Measurements from ENCODE around the gene TNFRSF4.

TNFRSF4 gene

DNA sequence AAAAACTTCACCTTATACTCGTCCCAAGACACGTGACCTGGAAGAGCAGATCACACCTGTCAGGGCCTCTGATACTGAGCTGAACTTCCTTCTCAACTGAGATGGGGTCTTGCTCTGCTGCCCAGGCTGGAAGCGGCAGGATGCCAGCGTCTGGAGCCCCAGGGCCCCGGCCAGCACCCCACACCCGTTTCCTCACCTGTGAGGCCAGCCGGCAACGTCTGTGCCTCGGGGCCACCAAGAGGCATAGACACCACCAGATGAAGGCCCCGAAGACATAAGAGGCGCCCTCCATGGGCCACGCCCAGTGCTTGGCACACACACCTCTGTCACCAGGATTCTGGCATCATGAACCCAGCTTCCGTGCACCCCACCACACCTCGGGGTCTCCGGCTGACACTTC lies 9.4 kb upstream of the TNFRSF4 start:
- DNase-seq = no peak
- in situ Hi-C loops (cut with HindIII; ENCODE audit: low pct_ligation_motif_present, low pct_unique_long_range_greater_than_20kb, low sequenced_read_pairs) = no loop called here

- in situ Hi-C loops (cut with HindIII; ENCODE audit: low pct_ligation_motif_present, low pct_unique_long_range_greater_than_20kb, low sequenced_read_pairs) = no loop called here
- DNase-seq = no peak
Measured at GRCh38 chr1:1222575-1223225, 8.7 kb upstream of the TNFRSF4 start.

GRCh38 chr1:1221887-1222574 lies 8.1 kb upstream of the TNFRSF4 start:
- no peak for DNase-seq
- in situ Hi-C loops (cut with HindIII; ENCODE audit: low pct_ligation_motif_present, low pct_unique_long_range_greater_than_20kb, low sequenced_read_pairs) = no loop called here

DNA sequence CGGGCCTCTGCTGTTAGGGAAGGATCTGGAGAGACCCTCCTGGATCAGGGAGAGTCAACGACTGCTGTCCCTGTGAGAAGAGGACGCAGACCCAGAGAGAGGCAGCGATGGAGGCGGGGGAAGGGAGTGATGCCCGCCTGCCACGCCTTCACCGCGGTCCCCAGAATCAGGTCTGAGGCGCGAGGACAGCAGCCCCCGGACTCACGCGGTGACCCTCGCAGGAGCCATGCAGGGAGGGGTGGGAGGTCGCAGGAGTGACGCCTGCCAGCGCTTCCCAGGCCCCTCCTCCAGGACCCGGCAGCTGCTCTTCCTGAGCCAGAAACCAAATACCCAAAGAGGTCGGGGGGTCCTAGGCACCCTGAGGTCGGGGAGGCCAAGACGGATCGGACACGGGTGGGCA lies 6.2 kb upstream of the TNFRSF4 start:
- in situ Hi-C loops (cut with HindIII; ENCODE audit: low pct_ligation_motif_present, low pct_unique_long_range_greater_than_20kb, low sequenced_read_pairs) = no loop called here
- no peak for DNase-seq

GRCh38 chr1:1219341-1219740 lies 5.4 kb upstream of the TNFRSF4 start:
- in situ Hi-C loops (cut with HindIII; ENCODE audit: low pct_ligation_motif_present, low pct_unique_long_range_greater_than_20kb, low sequenced_read_pairs) = no loop called here

DNA sequence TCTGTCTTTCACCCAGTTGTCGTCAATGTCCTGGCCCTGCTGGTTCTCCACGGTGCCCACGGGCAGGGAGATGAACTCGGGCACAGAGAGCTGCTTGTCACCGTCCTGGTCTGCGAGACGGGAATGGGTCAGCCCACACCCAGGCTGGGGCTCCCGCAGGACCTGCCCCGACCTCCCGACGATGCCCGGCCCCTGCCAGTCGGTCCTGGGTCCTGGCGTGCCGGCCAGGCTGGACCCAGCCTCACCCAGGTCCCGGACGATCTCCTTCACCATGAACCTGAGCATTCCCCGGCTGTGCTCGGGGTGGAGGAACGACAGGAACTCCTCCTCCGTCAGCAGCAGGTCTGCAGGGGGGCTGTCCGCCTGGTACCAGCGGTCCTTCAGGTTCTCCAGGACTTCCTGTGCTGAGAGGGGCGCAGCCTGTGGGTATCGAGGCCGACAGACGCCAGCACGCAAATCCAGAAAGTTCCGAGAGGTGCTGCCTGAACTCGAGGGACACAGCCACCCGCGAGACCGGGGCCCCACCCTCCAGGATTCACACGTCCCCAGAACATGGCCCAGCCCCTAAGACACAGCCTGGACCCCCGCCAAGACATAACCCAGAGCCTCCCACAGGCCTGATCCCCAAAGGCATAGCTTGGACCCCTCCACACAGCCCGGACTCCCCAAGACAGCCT lies 4.7 kb upstream of the TNFRSF4 start:
- DNase-seq = no peak
- in situ Hi-C loops (cut with HindIII; ENCODE audit: low pct_ligation_motif_present, low pct_unique_long_range_greater_than_20kb, low sequenced_read_pairs) = no loop called here

More at GRCh38 chr1:1219341-1219740, 5.4 kb upstream of the TNFRSF4 start:
- DNase-seq = no peak

DNA sequence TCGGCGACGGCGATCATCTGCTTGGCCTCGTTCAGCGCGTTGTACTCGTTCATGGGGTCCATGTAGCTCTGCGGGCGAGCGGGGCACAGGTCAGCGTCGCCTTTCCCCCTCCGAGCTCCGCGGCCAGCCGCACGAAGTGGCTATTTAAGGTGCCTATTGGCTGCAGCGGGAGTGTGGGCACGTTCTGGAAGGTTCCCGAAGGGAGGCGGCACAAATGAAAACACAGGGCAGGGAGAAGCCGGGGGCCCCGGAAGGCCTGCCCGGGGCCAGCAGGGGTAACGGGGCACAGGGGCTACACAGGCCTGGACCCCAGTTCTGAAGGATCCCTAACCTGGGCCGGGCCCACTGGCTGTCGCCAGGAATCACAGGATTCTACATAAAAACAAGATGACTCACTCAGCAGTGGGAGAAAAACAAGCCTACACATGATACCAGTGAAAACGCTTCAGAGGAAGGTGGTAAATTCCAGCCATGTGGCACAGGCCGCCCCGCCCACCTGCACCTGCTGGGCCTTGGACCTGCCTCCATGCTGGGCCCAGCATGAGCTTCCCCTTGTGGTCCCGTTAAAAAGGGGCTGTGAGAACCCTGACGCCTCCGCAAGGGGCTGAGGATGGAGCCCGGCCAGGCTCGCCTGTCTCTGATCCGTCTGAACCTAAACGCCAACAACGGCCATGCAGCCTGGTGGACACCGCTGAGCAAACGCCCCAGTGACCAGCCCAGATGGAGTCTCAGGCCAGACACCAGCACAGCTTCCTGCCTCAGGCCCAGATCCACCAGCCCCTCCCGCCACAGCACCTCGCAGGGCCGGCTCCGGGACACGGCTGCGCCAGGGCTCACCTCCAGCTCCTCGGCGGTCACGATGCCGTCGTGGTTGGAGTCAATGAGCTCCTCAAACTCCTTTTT lies 3.9 kb upstream of the TNFRSF4 start:
- in situ Hi-C loops (cut with HindIII; ENCODE audit: low pct_ligation_motif_present, low pct_unique_long_range_greater_than_20kb, low sequenced_read_pairs) = no loop called here
- DNase-seq = no peak

DNA sequence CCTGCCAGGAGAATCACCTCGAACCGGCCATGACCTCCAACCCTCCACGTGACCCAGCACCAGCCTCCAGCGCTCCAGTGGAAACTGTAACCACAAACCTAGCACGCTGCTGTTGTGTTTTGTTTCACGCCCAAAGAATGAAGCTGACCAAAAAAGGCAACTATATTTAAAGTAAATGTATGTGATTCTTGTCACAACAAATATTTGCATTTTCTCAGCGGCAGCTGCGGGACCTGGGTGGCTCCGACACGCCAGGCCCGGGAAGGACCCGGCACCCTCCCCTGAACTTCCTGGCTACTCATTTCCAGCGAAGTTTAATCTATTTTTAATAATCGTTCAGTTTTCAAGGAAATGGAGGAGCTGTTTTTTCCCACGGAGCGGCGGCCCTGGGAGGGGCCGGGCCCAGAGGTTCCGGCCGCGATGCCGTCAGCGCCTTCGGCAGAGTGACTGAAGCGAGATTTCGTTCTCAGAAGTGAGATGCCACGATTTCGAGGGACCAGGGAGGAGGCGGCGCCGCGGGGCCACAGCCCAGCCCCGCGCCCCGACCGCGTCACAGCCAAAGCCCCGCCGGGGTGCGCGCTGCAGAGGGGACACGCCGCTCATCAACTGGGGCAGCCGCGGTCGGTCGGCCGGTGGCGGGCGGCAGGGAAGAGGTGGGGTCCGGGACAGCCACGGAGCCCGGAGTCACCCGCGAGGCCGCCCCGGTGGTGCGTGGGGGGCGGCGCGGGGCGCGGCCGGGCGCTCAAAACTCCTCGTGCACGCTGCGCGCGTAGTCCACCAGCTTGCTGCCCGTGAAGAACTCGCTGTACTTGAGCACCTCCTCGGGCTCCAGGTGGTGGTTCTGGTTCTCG lies 3.0 kb upstream of the TNFRSF4 start:
- DNase-seq = no peak
- in situ Hi-C loops (cut with HindIII; ENCODE audit: low pct_ligation_motif_present, low pct_unique_long_range_greater_than_20kb, low sequenced_read_pairs) = no loop called here

DNA sequence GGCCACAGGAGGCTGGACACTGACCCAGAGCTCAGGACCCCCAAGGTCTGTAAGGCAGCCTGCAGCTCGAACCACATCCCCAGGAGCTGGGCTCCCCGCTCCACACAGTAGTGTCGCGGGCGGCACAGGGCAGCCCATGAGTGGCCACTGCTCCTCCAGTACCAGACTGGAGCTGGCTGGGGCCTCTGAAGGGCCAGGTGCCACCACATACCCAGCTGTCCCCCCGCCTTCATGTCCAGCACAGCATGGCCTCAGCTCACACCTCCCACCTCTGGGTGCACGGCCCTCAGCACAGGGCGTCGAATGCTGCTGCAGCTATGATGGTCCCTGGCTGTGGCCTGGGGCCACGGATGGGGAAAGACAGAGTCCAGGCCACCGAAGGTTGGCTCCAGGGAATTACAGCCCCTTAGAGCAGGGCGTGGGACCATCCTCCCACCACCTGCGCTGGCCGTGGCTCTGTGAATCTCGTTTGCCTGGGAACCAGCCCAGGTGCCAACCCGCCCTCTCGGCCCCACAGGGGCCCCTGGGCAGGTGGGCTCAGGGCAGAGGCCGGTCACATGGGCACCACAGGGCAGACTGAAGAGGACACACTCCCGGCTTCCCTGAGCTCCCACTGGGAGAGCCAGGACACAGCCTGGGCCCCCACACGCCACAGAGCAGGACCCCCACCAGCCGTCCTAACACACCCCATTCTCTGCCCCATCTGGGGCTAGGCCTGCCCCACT lies 2.1 kb upstream of the TNFRSF4 start:
- in situ Hi-C loops (cut with HindIII; ENCODE audit: low pct_ligation_motif_present, low pct_unique_long_range_greater_than_20kb, low sequenced_read_pairs) = no loop called here
- no peak for DNase-seq

- no peak for DNase-seq
- in situ Hi-C loops (cut with HindIII; ENCODE audit: low pct_ligation_motif_present, low pct_unique_long_range_greater_than_20kb, low sequenced_read_pairs) = no loop called here
Measured at GRCh38 chr1:1215080-1215676, 1.2 kb upstream of the TNFRSF4 start.

GRCh38 chr1:1212780-1213344 lies 1.1 kb downstream of the TNFRSF4 start:
- in situ Hi-C loops (cut with HindIII; ENCODE audit: low pct_ligation_motif_present, low pct_unique_long_range_greater_than_20kb, low sequenced_read_pairs) = no loop called here
- no peak for DNase-seq

DNA sequence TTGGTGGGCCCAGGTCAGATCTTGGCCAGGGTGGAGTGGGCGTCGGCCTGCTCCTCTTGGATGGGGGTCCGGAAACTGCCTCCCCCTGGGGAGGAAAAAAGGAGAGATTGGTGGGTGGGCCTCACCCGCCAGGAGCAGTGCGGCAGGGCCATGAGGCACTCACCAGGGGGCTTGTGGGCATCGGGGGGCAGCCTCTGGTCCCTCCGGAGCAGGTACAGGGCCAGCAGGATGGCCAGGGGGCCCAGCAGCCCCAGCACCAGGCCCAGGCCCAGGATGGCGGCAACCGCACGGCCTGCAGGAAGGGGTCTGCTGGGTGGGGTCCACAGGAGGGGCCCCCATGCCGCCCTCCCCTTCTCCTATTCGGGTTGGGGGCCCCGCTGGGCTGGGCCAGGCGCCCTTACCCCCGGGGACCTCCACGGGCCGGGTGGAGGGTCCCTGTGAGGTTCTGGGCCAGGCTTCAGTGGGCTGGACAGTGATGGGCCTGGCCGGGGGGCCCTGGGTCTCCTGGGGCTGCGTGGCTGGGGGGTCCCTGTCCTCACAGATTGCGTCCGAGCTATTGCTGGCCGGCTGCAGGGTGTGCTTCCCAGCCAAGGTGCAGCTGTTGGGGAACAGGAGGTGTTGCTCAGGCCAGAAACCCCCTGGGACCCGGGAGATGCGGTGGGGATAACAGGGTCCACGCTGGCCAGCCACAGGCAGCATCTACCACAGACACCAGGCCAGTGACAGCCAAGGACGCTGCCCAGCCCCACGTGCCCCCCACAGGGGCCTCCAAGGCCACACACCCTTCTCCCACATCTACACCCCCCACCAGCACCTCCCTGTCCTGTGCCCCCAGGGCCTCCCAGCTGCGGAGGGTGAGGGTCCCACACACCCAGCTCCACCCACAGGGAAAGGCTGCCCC lies 2.2 kb downstream of the TNFRSF4 start:
- no peak for DNase-seq

GRCh38 chr1:1210726-1211540 lies 3.0 kb downstream of the TNFRSF4 start:
- in situ Hi-C loops (cut with HindIII; ENCODE audit: low pct_ligation_motif_present, low pct_unique_long_range_greater_than_20kb, low sequenced_read_pairs) = no loop called here
- no peak for DNase-seq

More for the DNA sequence above, 2.2 kb downstream of the TNFRSF4 start:
- in situ Hi-C loops (cut with HindIII; ENCODE audit: low pct_ligation_motif_present, low pct_unique_long_range_greater_than_20kb, low sequenced_read_pairs) = no loop called here

GRCh38 chr1:1208713-1209433 lies 5.1 kb downstream of the TNFRSF4 start:
- in situ Hi-C loops (cut with HindIII; ENCODE audit: low pct_ligation_motif_present, low pct_unique_long_range_greater_than_20kb, low sequenced_read_pairs) = no loop called here
- DNase-seq = no peak

- in situ Hi-C loops (cut with HindIII; ENCODE audit: low pct_ligation_motif_present, low pct_unique_long_range_greater_than_20kb, low sequenced_read_pairs) = no loop called here
- DNase-seq = no peak
Measured at GRCh38 chr1:1207571-1207892, 6.4 kb downstream of the TNFRSF4 start.

Data from ACHN (cell line).